Smooth muscle cell (in vitro differentiated cells): Measurements from ENCODE around the gene FUBP1. TPM values are rescaled to one million over a fixed set of nuclear protein-coding genes. Genes with fewer than 3 reads are reported as not detected.

Experiments
- DNase-seq: peaks from one replicate; lab custom pipeline; 2025; ENCODE audit not compliant: unreplicated experiment; lab: John Stamatoyannopoulos, UW
- H2AFZ ChIP-seq: fragments of 200-600 bp; sonication (generic); 2 replicates; pipeline ENCODE4 v1.6.0; 2016; ENCODE audit warnings: antibody characterized with exemption, low read depth, mild to moderate bottlenecking
- H3F3A ChIP-seq: fragments of 200-600 bp; sonication (generic); 2 replicates; pipeline ENCODE4 v1.6.0; 2017; ENCODE audit warnings: antibody characterized with exemption, low read depth
- H3K27ac ChIP-seq: fragments of 200-600 bp; sonication (generic); 2 replicates; pipeline ENCODE4 v1.5.1; 2016; ENCODE audit warnings: low read depth, mild to moderate bottlenecking
- H3K27me3 ChIP-seq: fragments of 200-600 bp; sonication (generic); 2 replicates; pipeline ENCODE4 v1.6.1; 2016; ENCODE audit warnings: low read depth, mild to moderate bottlenecking
- H3K36me3 ChIP-seq: fragments of 200-600 bp; sonication (generic); 2 replicates; pipeline ENCODE4 v1.5.1; 2016; ENCODE audit warnings: low read depth
- H3K4me1 ChIP-seq: fragments of 200-600 bp; sonication (generic); 2 replicates; pipeline ENCODE4 v1.5.1; 2016; ENCODE audit warnings: low read depth
- H3K4me2 ChIP-seq: fragments of 200-600 bp; sonication (generic); 2 replicates; pipeline ENCODE4 v1.6.0; 2016; ENCODE audit warnings: mild to moderate bottlenecking
- H3K4me3 ChIP-seq: fragments of 200-600 bp; sonication (generic); 2 replicates; pipeline ENCODE4 v1.5.1; 2016; ENCODE audit warnings: mild to moderate bottlenecking
- H3K79me2 ChIP-seq: fragments of 200-600 bp; sonication (generic); 2 replicates; pipeline ENCODE4 v1.6.0; 2016; ENCODE audit warnings: low read depth, mild to moderate bottlenecking
- H3K9ac ChIP-seq: fragments of 200-600 bp; sonication (generic); 2 replicates; pipeline ENCODE4 v1.6.0; 2016; ENCODE audit warnings: low read depth
- H3K9me3 ChIP-seq: fragments of 200-600 bp; sonication (generic); replicated peaks from 2 replicates; pipeline ENCODE4 v1.5.1; 2016; ENCODE audit warnings: low read depth
- H4K20me1 ChIP-seq: fragments of 200-600 bp; sonication (generic); 2 replicates; pipeline ENCODE4 v1.6.0; 2016; ENCODE audit warnings: low read depth
- WGBS: methylation state at CpG from one replicate; pipeline ENCODE4 v1.1.7; 2016; ENCODE audit warnings: low lambda C conversion rate; 5-methylcytosine and 5-hydroxymethylcytosine counted together
- polyA plus RNA-seq: library from polyadenylated mRNA; unstranded; fragments of >200 nt; fragmentation: Nextera tagmentation; extraction: Ambion mirVana; gene quantifications from 2 replicates; pipeline ENCODE4 v1.2.1, GENCODE V29; 2016
- total RNA-seq: library from RNA; depleted of rRNA; stranded (reverse); fragments of >200 nt; gene quantifications from 2 replicates; pipeline ENCODE4 v1.2.3, GENCODE V29; 2014
- TF ChIP-seq, protein P1 (sequence below): fragments of 200-600 bp; sonication (generic); IDR thresholded peaks from 2 replicates; pipeline ENCODE4 v1.5.1; 2017; ENCODE audit warnings: borderline replicate concordance, mild to moderate bottlenecking, antibody characterized with exemption; ENCODE audit not compliant: insufficient read depth, poor library complexity, severe bottlenecking

The FUBP1 gene
- total and polyA plus RNA-seq, 2 experiments from 2014 or later: 50.5 to 144 TPM

DNA sequence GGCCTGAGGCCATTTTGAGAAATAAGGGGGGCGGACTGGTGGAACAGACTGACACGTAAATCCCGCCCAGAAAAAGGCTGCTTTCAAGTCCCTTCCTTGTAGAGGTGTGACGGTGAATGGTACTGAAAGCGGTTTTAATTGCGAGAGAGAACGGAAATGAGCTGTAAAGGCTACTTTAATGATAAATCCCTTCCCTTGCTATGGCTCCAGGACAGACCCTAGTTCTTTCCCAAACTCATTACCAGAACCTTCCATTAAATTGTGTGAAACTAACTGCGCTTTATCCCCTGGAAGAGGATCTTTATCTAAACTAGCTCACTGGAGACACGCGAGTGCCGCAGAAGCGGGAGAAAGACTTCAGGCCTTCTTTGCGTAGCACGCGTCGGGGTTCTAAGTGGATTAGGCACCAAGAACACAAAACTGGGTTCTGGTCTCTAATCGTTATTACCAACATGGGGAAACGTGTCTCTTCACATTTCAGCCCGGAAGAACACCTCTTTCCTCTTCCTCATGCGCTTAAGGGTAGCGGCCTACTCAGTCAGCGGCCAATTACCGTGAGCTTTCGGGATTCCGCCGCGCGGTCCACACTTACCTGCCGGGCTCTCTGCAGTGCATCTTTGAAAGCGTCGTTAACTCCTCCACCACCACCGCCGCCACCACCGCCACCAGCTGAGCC, 441 bp downstream of the FUBP1 start:
- peak overlapping the region; percentile 100 for H3K9ac ChIP-seq
- H4K20me1 ChIP-seq: peaks cover 47% of the 10 kb centered on the region
- TF ChIP-seq, protein P1, sequence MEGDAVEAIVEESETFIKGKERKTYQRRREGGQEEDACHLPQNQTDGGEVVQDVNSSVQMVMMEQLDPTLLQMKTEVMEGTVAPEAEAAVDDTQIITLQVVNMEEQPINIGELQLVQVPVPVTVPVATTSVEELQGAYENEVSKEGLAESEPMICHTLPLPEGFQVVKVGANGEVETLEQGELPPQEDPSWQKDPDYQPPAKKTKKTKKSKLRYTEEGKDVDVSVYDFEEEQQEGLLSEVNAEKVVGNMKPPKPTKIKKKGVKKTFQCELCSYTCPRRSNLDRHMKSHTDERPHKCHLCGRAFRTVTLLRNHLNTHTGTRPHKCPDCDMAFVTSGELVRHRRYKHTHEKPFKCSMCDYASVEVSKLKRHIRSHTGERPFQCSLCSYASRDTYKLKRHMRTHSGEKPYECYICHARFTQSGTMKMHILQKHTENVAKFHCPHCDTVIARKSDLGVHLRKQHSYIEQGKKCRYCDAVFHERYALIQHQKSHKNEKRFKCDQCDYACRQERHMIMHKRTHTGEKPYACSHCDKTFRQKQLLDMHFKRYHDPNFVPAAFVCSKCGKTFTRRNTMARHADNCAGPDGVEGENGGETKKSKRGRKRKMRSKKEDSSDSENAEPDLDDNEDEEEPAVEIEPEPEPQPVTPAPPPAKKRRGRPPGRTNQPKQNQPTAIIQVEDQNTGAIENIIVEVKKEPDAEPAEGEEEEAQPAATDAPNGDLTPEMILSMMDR: no peak
- DNase-seq: peak; percentile 22
- H2AFZ ChIP-seq: peak overlapping the region; percentile 83
- no peaks in the 10 kb centered on the region for H3K9me3 ChIP-seq
- H3K4me1 ChIP-seq: peaks cover 36% of the 10 kb centered on the region
- H3F3A ChIP-seq: no peaks in the 10 kb centered on the region
- H3K27ac ChIP-seq: peak overlapping the region; percentile 99
- H3K4me3 ChIP-seq: peak overlapping the region; percentile 94
- H3K27me3 ChIP-seq: no peaks in the 10 kb centered on the region
- peaks cover 7% of the 10 kb centered on the region for H3K36me3 ChIP-seq
- under 1% methylated on average over 34 of the region's 34 CpGs for WGBS
- H3K4me2 ChIP-seq: peak overlapping the region; percentile 94
- peaks cover 87% of the 10 kb centered on the region for H3K79me2 ChIP-seq

DNA sequence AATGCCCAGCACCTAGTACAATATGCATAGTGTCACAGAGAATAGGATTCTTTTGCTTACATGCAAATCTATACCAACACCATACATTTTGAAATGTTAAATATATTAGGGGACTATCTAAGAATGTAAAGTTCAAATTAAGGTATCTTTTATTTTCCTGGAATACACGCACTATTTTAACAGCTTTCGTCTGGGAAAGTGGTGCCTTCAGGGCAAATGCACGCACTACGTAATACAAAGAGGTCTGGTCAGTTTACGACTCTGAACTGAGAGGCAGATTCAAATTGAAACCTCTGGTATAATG, 931 bp downstream of the FUBP1 start:
- Histone ChIP-seq H3K4me2 (peak overlapping the region; percentile 94), H3K79me2 (peaks cover 91% of the 10 kb centered on the region), H3K27me3 (no peaks in the 10 kb centered on the region), H3K9ac (peak overlapping the region; percentile 100), H3K9me3 (no peaks in the 10 kb centered on the region), H3K27ac (peak overlapping the region; percentile 99), H3K4me3 (peak overlapping the region; percentile 94), H2AFZ (no peak overlapping the region), H3K4me1 (peaks cover 36% of the 10 kb centered on the region), H3F3A (no peaks in the 10 kb centered on the region), H3K36me3 (peaks cover 7% of the 10 kb centered on the region), H4K20me1 (peaks cover 52% of the 10 kb centered on the region)
- WGBS: 0% methylated on average over 5 of the region's 5 CpGs
- TF ChIP-seq, protein P1: no peak
- no peak for DNase-seq

- Histone ChIP-seq H3K27me3 (no peaks in the 10 kb centered on the region), H3K4me3 (peak overlapping the region; percentile 94), H2AFZ (no peak overlapping the region), H3K4me1 (peaks cover 36% of the 10 kb centered on the region), H3K27ac (peak overlapping the region; percentile 99), H3K4me2 (peak overlapping the region; percentile 94), H3K9me3 (no peaks in the 10 kb centered on the region), H3K36me3 (peaks cover 7% of the 10 kb centered on the region), H4K20me1 (peaks cover 66% of the 10 kb centered on the region), H3K9ac (peak overlapping the region; percentile 100), H3K79me2 (peaks cover 93% of the 10 kb centered on the region), H3F3A (no peaks in the 10 kb centered on the region)
- TF ChIP-seq, protein P1: no peak
- 51% methylated on average over 13 of the region's 13 CpGs for WGBS
- no peak for DNase-seq
Measured at GRCh38 chr1:77976433-77977076, 2.3 kb downstream of the FUBP1 start.
